ENCODE measurements around the gene ANGPTL7. TPM values are rescaled to one million over a fixed set of nuclear protein-coding genes. Genes with fewer than 3 reads are reported as not detected.

The ANGPTL7 gene
- total RNA-seq, 4 donors from 2014 or later = 4.2 to 16.9 (median 6.9) TPM

GRCh38 chr1:11194407-11195176 lies 5.4 kb downstream of the ANGPTL7 start:
- H3K4me3 ChIP-seq = no peak overlapping the region
- no peak for TF ChIP-seq POLR2AphosphoS5 (IDR thresholded peaks at IDR 0.05)
- no peak for TF ChIP-seq POLR2A (IDR thresholded peaks at IDR 0.05; ENCODE audit: low read depth)
- TF ChIP-seq EP300 (IDR thresholded peaks at IDR 0.05) = no peak
- TF ChIP-seq CTCF (IDR thresholded peaks at IDR 0.05) = no peak
- intact Hi-C loops (cut with DNase I) = no loop called here
- H3K27me3 ChIP-seq = no peaks in the 10 kb centered on the region
- H3K4me1 ChIP-seq = no peaks in the 10 kb centered on the region
- no peak for DNase-seq (ENCODE audit: extremely low spot score)
- no peak overlapping the region for H3K27ac ChIP-seq (replicated peaks in 1 of 4)
- H3K9me3 ChIP-seq = no peaks in the 10 kb centered on the region
- WGBS = 94% methylated on average over 14 of the region's 14 CpGs
- H3K36me3 ChIP-seq = peaks cover 52 to 98% (median 92%) of the 10 kb centered on the region in 4 donors

- Histone ChIP-seq H3K27ac (replicated peaks in 1 of 4) (no peak overlapping the region), H3K36me3 (peaks cover 55 to 100% (median 90%) of the 10 kb centered on the region in 4 donors), H3K9me3 (no peaks in the 10 kb centered on the region), H3K4me3 (no peak overlapping the region), H3K27me3 (no peaks in the 10 kb centered on the region), H3K4me1 (no peaks in the 10 kb centered on the region)
- intact Hi-C loops (cut with DNase I) = no loop called here
- TF ChIP-seq POLR2A (IDR thresholded peaks at IDR 0.05; ENCODE audit: low read depth) = no peak
- TF ChIP-seq EP300 (IDR thresholded peaks at IDR 0.05) = no peak
- TF ChIP-seq POLR2AphosphoS5 (IDR thresholded peaks at IDR 0.05) = no peak
- TF ChIP-seq CTCF (IDR thresholded peaks at IDR 0.05) = no peak
- DNase-seq (ENCODE audit: extremely low spot score) = no peak
- 87% methylated on average over 2 of the region's 2 CpGs for WGBS
Measured at GRCh38 chr1:11196945-11197344, 7.8 kb downstream of the ANGPTL7 start.

GRCh38 chr1:11197359-11197758 lies 8.2 kb downstream of the ANGPTL7 start:
- no peaks in the 10 kb centered on the region for H3K4me1 ChIP-seq
- 100% methylated on average over 4 of the region's 4 CpGs for WGBS
- H3K4me3 ChIP-seq = no peak overlapping the region
- TF ChIP-seq EP300 (IDR thresholded peaks at IDR 0.05) = no peak
- no peak for TF ChIP-seq POLR2A (IDR thresholded peaks at IDR 0.05; ENCODE audit: low read depth)
- TF ChIP-seq CTCF (IDR thresholded peaks at IDR 0.05) = no peak
- TF ChIP-seq POLR2AphosphoS5 (IDR thresholded peaks at IDR 0.05) = no peak
- no peaks in the 10 kb centered on the region for H3K9me3 ChIP-seq
- no peaks in the 10 kb centered on the region for H3K27me3 ChIP-seq
- peaks cover 55 to 100% (median 89%) of the 10 kb centered on the region in 4 donors for H3K36me3 ChIP-seq
- no peak overlapping the region for H3K27ac ChIP-seq (replicated peaks in 1 of 4)
- no peak for DNase-seq (ENCODE audit: extremely low spot score)
- intact Hi-C loops (cut with DNase I) = no loop called here

- peaks cover 53 to 100% (median 88%) of the 10 kb centered on the region in 4 donors for H3K36me3 ChIP-seq
- intact Hi-C loops (cut with DNase I) = no loop called here
- H3K27me3 ChIP-seq = no peaks in the 10 kb centered on the region
- DNase-seq (ENCODE audit: extremely low spot score) = no peak
- H3K4me1 ChIP-seq = no peaks in the 10 kb centered on the region
- 79% methylated on average over 4 of the region's 4 CpGs for WGBS
- TF ChIP-seq CTCF (IDR thresholded peaks at IDR 0.05) (no peak), POLR2A (IDR thresholded peaks at IDR 0.05; ENCODE audit: low read depth) (no peak), POLR2AphosphoS5 (IDR thresholded peaks at IDR 0.05) (no peak)
- no peak overlapping the region for H3K4me3 ChIP-seq
- H3K27ac ChIP-seq (replicated peaks in 1 of 4) = no peak overlapping the region
- no peaks in the 10 kb centered on the region for H3K9me3 ChIP-seq
Measured at GRCh38 chr1:11198257-11198656, 9.1 kb downstream of the ANGPTL7 start.
